Keratinocyte (primary cell): ENCODE measurements around the gene MFSD11. TPM values are rescaled to one million over a fixed set of nuclear protein-coding genes. Genes with fewer than 3 reads are reported as not detected.

Source experiments
- DNase-seq: peaks from one replicate; pipeline ENCODE4 v3.0.0-alpha.2; 2011; ENCODE audit warnings: low read depth, missing footprints, low spot score
- FAIRE-seq: peaks from 2 replicates; lab custom pipeline; 2011; peaks lifted over from hg19 to GRCh38; lab: Jason Lieb, UNC
- H2AFZ ChIP-seq: 2 replicates; pipeline ENCODE4 v1.6.0; 2012; ENCODE audit warnings: low read length, control low read depth, inconsistent platforms; ENCODE audit not compliant: control insufficient read depth
- H3K27ac ChIP-seq: 2 replicates; pipeline ENCODE4 v1.5.1; 2011; ENCODE audit warnings: low read length; ENCODE audit not compliant: control insufficient read depth, insufficient read depth
- H3K27me3 ChIP-seq: 3 replicates; pipeline ENCODE4 v1.6.0; 2011; ENCODE audit warnings: low read length; ENCODE audit not compliant: control insufficient read depth, insufficient read depth; ENCODE audit errors: extremely low read depth
- H3K36me3 ChIP-seq, 2 experiments: 2 replicates in 1 of 2; 3 replicates in 1 of 2; pipeline ENCODE4 v1.5.1; 2011; ENCODE audit warnings: low read length in 2 of 2, mild to moderate bottlenecking in 1 of 2; ENCODE audit not compliant: control insufficient read depth in 2 of 2, insufficient read depth in 2 of 2; ENCODE audit errors: extremely low read depth in 1 of 2
- H3K4me1 ChIP-seq: 3 replicates; pipeline ENCODE4 v1.5.1; 2011; ENCODE audit warnings: low read length; ENCODE audit not compliant: control insufficient read depth, insufficient read depth; ENCODE audit errors: extremely low read depth
- H3K4me2 ChIP-seq: 3 replicates; pipeline ENCODE4 v1.6.0; 2011; ENCODE audit warnings: low read depth, low read length; ENCODE audit not compliant: control insufficient read depth, insufficient read depth; ENCODE audit errors: extremely low read depth
- H3K4me3 ChIP-seq, 3 experiments: fragments of 200-600 bp in 1 of 3; sonication (generic) in 1 of 3; 2 replicates in 2 of 3; 3 replicates in 1 of 3; pipeline ENCODE4 v1.5.1; 2011 to 2016; ENCODE audit warnings: low read length in 3 of 3, mild to moderate bottlenecking in 3 of 3, control low read depth in 2 of 3, inconsistent platforms in 1 of 3, low read depth in 1 of 3, mixed read lengths in 1 of 3, mixed run types in 1 of 3, moderate library complexity in 1 of 3; ENCODE audit not compliant: control insufficient read depth in 2 of 3, insufficient read depth in 2 of 3; ENCODE audit errors: extremely low read depth in 1 of 3
- H3K79me2 ChIP-seq: 2 replicates; pipeline ENCODE4 v1.6.0; 2012; ENCODE audit warnings: low read length; ENCODE audit not compliant: control insufficient read depth, insufficient read depth
- H3K9ac ChIP-seq: 3 replicates; pipeline ENCODE4 v1.6.0; 2011; ENCODE audit warnings: low read length; ENCODE audit not compliant: control insufficient read depth, insufficient read depth; ENCODE audit errors: extremely low read depth
- H3K9me1 ChIP-seq: 3 replicates; pipeline ENCODE4 v1.6.0; 2011; ENCODE audit warnings: low read length; ENCODE audit not compliant: control insufficient read depth, insufficient read depth; ENCODE audit errors: extremely low read depth
- H3K9me3 ChIP-seq: 2 replicates; pipeline ENCODE4 v1.5.1; 2012; ENCODE audit warnings: low read depth, low read length; ENCODE audit not compliant: control insufficient read depth
- H4K20me1 ChIP-seq: 3 replicates; pipeline ENCODE4 v1.6.0; 2011; ENCODE audit warnings: low read length; ENCODE audit not compliant: control insufficient read depth, insufficient read depth; ENCODE audit errors: extremely low read depth
- EZH2 ChIP-seq: IDR thresholded peaks from one replicate; pipeline ENCODE4 v1.6.1; 2012; ENCODE audit warnings: inconsistent platforms, mild to moderate bottlenecking, low read length, moderate library complexity
- dilution Hi-C: fragments of 300-500 bp; cut with MboI; formaldehyde crosslinking; loops from one replicate; pipeline ENCODE4 v1.7.0; 2020; ENCODE audit warnings: low sequenced_read_pairs; ENCODE audit not compliant: extremely low pct_ligation_motif_present
- polyA plus RNA-seq, 5 experiments: library from polyadenylated mRNA; depleted of rRNA in 3 of 5; stranded (reverse) in 3 of 5; stranded (forward) in 1 of 5; unstranded in 1 of 5; fragments of >200 nt; gene quantifications; 1 replicate in 1 of 5; 2 replicates in 3 of 5; 3 replicates in 1 of 5; pipeline versions ENCODE4 v1.2.1 to v1.2.3, GENCODE V29; 2011 to 2012; ENCODE audit warnings: missing spikeins in 2 of 5, low read depth in 1 of 5, low replicate concordance in 1 of 5
- TF ChIP-seq, protein P1 (sequence below), 3 experiments: IDR thresholded peaks in 1 of 3; conservative IDR thresholded peaks in 1 of 3; optimal IDR thresholded peaks in 1 of 3; 2 replicates in 2 of 3; 3 replicates in 1 of 3; pipeline versions ENCODE3 to v1.5.1; 2011; ENCODE audit warnings: low read length in 3 of 3, mild to moderate bottlenecking in 3 of 3, moderate library complexity in 2 of 3, control low read depth in 1 of 3, inconsistent platforms in 1 of 3; ENCODE audit not compliant: insufficient read depth in 2 of 3; ENCODE audit errors: extremely low read depth in 1 of 3

Gene MFSD11
- polyA plus RNA-seq, 1 donor (not counting 4 experiments of a cell fraction or from before 2014, with no cell fraction given): 14.6 TPM

DNA sequence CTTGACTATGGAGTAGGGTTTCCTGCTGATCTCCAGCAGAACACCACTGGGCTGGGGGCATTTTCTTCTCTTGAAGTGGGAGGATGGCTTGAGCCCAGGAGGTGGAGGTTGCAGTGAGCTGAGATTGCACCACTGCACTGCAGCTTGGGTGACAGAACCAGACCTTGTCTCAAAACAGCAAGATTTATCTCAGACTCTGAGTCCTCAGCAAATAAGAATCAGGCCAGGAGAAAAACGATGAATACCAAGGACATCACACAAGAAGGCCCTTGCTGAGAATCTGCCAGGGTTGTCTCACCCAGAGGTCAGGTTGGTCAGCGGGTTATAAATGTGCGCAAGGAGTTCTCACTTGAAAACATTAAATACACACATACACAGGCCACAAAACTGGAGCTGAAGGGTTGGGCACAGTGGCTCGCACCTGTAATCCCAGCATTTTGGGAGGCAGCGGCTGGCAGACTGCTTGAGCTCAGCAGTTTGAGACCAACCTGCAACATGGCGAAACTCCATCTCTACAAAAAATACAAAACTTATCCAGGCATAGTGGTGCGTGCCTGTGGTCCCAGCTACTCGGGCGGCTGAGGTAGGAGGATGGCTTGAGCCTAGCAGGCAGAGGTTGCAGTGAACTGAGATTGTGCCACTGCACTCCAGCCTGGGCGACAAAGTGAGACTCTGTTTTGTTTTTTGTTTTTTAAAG is 34.8 kb upstream of the MFSD11 start:
- Histone ChIP-seq H3K9me3 (no peaks in the 10 kb centered on the region), H3K4me2 (no peak overlapping the region), H3K36me3 (peaks cover 0 to 10% of the 10 kb centered on the region in 2 experiments), H3K4me3 (no peak overlapping the region), H3K27me3 (no peaks in the 10 kb centered on the region), H2AFZ (no peak overlapping the region), H3K9me1 (peaks cover 8% of the 10 kb centered on the region), H4K20me1 (no peaks in the 10 kb centered on the region), H3K27ac (no peak overlapping the region), H3K79me2 (peaks cover 64% of the 10 kb centered on the region), H3K4me1 (peaks cover 32% of the 10 kb centered on the region), H3K9ac (no peak overlapping the region)
- TF ChIP-seq, protein P1, sequence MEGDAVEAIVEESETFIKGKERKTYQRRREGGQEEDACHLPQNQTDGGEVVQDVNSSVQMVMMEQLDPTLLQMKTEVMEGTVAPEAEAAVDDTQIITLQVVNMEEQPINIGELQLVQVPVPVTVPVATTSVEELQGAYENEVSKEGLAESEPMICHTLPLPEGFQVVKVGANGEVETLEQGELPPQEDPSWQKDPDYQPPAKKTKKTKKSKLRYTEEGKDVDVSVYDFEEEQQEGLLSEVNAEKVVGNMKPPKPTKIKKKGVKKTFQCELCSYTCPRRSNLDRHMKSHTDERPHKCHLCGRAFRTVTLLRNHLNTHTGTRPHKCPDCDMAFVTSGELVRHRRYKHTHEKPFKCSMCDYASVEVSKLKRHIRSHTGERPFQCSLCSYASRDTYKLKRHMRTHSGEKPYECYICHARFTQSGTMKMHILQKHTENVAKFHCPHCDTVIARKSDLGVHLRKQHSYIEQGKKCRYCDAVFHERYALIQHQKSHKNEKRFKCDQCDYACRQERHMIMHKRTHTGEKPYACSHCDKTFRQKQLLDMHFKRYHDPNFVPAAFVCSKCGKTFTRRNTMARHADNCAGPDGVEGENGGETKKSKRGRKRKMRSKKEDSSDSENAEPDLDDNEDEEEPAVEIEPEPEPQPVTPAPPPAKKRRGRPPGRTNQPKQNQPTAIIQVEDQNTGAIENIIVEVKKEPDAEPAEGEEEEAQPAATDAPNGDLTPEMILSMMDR (optimal IDR thresholded peaks at IDR 0.05 in 1 of 3, IDR thresholded peaks at IDR 0.05 in 1 of 3, conservative IDR thresholded peaks at IDR 0.05 in 1 of 3; ENCODE audit: extremely low read depth in 1 of 3, insufficient read depth in 2 of 3, low read length in 3 of 3): no peak
- TF ChIP-seq EZH2: no peak
- no peak for FAIRE-seq
- dilution Hi-C loops: no loop called here
- DNase-seq: no peak

- dilution Hi-C loops: no loop called here
- no peak for FAIRE-seq
- no peaks in the 10 kb centered on the region for H4K20me1 ChIP-seq
Observed at GRCh38 chr17:76704805-76705204, 33.1 kb upstream of the MFSD11 start.

More at GRCh38 chr17:76704805-76705204, 33.1 kb upstream of the MFSD11 start:
- H3K4me2 ChIP-seq: no peak overlapping the region
- H3K4me3 ChIP-seq: no peak overlapping the region
- no peaks in the 10 kb centered on the region for H3K27me3 ChIP-seq
- H2AFZ ChIP-seq: no peak overlapping the region
- H3K9me1 ChIP-seq: peaks cover 4% of the 10 kb centered on the region
- H3K9ac ChIP-seq: no peak overlapping the region
- no peak overlapping the region for H3K27ac ChIP-seq
- TF ChIP-seq EZH2: no peak
- TF ChIP-seq, protein P1 (optimal IDR thresholded peaks at IDR 0.05 in 1 of 3, IDR thresholded peaks at IDR 0.05 in 1 of 3, conservative IDR thresholded peaks at IDR 0.05 in 1 of 3; ENCODE audit: extremely low read depth in 1 of 3, insufficient read depth in 2 of 3, low read length in 3 of 3): no peak
- peaks cover 0 to 9% of the 10 kb centered on the region in 2 experiments for H3K36me3 ChIP-seq
- peaks cover 38% of the 10 kb centered on the region for H3K4me1 ChIP-seq
- peaks cover 68% of the 10 kb centered on the region for H3K79me2 ChIP-seq
- H3K9me3 ChIP-seq: no peaks in the 10 kb centered on the region
- no peak for DNase-seq
